ENCODE measurements around the gene TRPV6.

Gene TRPV6

DNA sequence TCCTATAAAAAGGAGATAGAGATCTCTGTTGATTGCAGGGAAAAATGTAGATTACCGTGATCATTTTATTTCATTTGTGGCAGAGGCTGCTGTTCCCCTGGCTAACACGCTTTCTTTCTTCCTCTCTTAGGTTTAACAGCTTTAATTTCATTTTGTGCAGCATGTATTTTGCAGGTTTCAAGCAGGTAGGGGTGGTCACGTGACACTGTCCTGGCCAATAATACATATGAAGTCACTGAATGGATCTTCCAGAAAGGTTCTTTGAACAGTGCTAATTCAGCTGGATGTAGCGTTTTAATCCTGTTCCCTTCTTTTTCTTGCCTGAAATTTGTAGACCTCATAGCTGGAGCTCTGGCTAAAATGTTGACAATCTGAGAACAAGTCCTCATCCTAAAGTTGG is 34.3 kb downstream of the TRPV6 start:
- H3K79me1 ChIP-seq (ENCODE audit: low read depth, low read length), result peaks cover 3% of the 10 kb centered on the region
- no peak overlapping the region for H3K4me2 ChIP-seq (ENCODE audit: insufficient read depth, low read length, poor library complexity, severe bottlenecking)
- no peak overlapping the region for H3K14ac ChIP-seq (ENCODE audit: low read length)
- no peak overlapping the region for H2AFZ ChIP-seq (ENCODE audit: low read length)
- no peak overlapping the region for H2AK5ac ChIP-seq (ENCODE audit: low read depth, low read length)
- H2BK12ac ChIP-seq (ENCODE audit: low read length), result no peak overlapping the region
- H3K4me3 ChIP-seq (ENCODE audit: low read length in 2 of 2), result no peak overlapping the region
- H3K27ac ChIP-seq (replicated peaks; ENCODE audit: low read length), result no peak overlapping the region
- no peak overlapping the region for H4K91ac ChIP-seq (ENCODE audit: low read depth, low read length, poor library complexity)
- no peak overlapping the region for H2BK15ac ChIP-seq (ENCODE audit: low read length)
- H3K27me3 ChIP-seq (ENCODE audit: control insufficient read depth in 3 of 3, insufficient read depth in 3 of 3, low read depth in 1 of 3, low read length in 3 of 3), result peaks cover 0 to 28% (median 6%) of the 10 kb centered on the region in 3 experiments
- no CpG with 5 or more reads among the region's 4 CpGs for WGBS, 2 donors (ENCODE audit: extremely low coverage in 2 of 2, insufficient read length in 2 of 2, insufficient replicate concordance in 1 of 2)
- no peak overlapping the region for H2BK120ac ChIP-seq (ENCODE audit: low read depth, low read length)
- H3K9me3 ChIP-seq (replicated peaks in 1 of 2; ENCODE audit: control insufficient read depth in 2 of 2, insufficient read depth in 1 of 2, low read depth in 1 of 2, low read length in 2 of 2), result no peaks in the 10 kb centered on the region
- H3K4me1 ChIP-seq (ENCODE audit: control insufficient read depth in 2 of 2, insufficient read depth in 1 of 2, low read depth in 1 of 2, low read length in 2 of 2), result peaks cover 0 to 6% of the 10 kb centered on the region in 2 donors
- no peak overlapping the region for H4K8ac ChIP-seq (ENCODE audit: low read depth, low read length)
- H3K4ac ChIP-seq (ENCODE audit: low read length), result no peak overlapping the region
- H3K36me3 ChIP-seq (replicated peaks in 1 of 2; ENCODE audit: control insufficient read depth in 2 of 2, insufficient read depth in 2 of 2, low read length in 2 of 2), result no peaks in the 10 kb centered on the region
- H3K23ac ChIP-seq (ENCODE audit: low read depth, low read length, poor library complexity), result no peak overlapping the region
- no peak overlapping the region for H3K9ac ChIP-seq (ENCODE audit: low read depth, low read length, poor library complexity)
- DNase-seq (ENCODE audit: low spot score), result no peak
- no peak overlapping the region for H3K18ac ChIP-seq (ENCODE audit: low read length)
- no peak overlapping the region for H2BK5ac ChIP-seq (ENCODE audit: low read length)

GRCh38 chr7:142847353-142847752 is 38.2 kb downstream of the TRPV6 start:
- Histone ChIP-seq H3K27me3 (ENCODE audit: control insufficient read depth in 3 of 3, insufficient read depth in 3 of 3, low read depth in 1 of 3, low read length in 3 of 3) (no peaks in the 10 kb centered on the region), H3K18ac (ENCODE audit: low read length) (no peak overlapping the region), H3K27ac (replicated peaks; ENCODE audit: low read length) (no peak overlapping the region), H3K4me3 (ENCODE audit: low read length in 2 of 2) (no peak overlapping the region), H4K91ac (ENCODE audit: low read depth, low read length, poor library complexity) (no peak overlapping the region), H2AFZ (ENCODE audit: low read length) (no peak overlapping the region), H3K4me2 (ENCODE audit: insufficient read depth, low read length, poor library complexity, severe bottlenecking) (no peak overlapping the region), H2AK5ac (ENCODE audit: low read depth, low read length) (no peak overlapping the region), H2BK120ac (ENCODE audit: low read depth, low read length) (no peak overlapping the region), H3K14ac (ENCODE audit: low read length) (no peak overlapping the region), H3K9me3 (replicated peaks in 1 of 2; ENCODE audit: control insufficient read depth in 2 of 2, insufficient read depth in 1 of 2, low read depth in 1 of 2, low read length in 2 of 2) (no peaks in the 10 kb centered on the region), H2BK5ac (ENCODE audit: low read length) (no peak overlapping the region), H3K79me1 (ENCODE audit: low read depth, low read length) (no peaks in the 10 kb centered on the region), H3K36me3 (replicated peaks in 1 of 2; ENCODE audit: control insufficient read depth in 2 of 2, insufficient read depth in 2 of 2, low read length in 2 of 2) (no peaks in the 10 kb centered on the region), H3K4ac (ENCODE audit: low read length) (no peak overlapping the region), H2BK15ac (ENCODE audit: low read length) (no peak overlapping the region), H3K9ac (ENCODE audit: low read depth, low read length, poor library complexity) (no peak overlapping the region), H2BK12ac (ENCODE audit: low read length) (no peak overlapping the region), H3K4me1 (ENCODE audit: control insufficient read depth in 2 of 2, insufficient read depth in 1 of 2, low read depth in 1 of 2, low read length in 2 of 2) (no peaks in the 10 kb centered on the region), H3K23ac (ENCODE audit: low read depth, low read length, poor library complexity) (no peak overlapping the region), H4K8ac (ENCODE audit: low read depth, low read length) (no peak overlapping the region)
- no CpG with 5 or more reads among the region's 2 CpGs for WGBS, 2 donors (ENCODE audit: extremely low coverage in 2 of 2, insufficient read length in 2 of 2, insufficient replicate concordance in 1 of 2)
- DNase-seq (ENCODE audit: low spot score), result no peak

DNA sequence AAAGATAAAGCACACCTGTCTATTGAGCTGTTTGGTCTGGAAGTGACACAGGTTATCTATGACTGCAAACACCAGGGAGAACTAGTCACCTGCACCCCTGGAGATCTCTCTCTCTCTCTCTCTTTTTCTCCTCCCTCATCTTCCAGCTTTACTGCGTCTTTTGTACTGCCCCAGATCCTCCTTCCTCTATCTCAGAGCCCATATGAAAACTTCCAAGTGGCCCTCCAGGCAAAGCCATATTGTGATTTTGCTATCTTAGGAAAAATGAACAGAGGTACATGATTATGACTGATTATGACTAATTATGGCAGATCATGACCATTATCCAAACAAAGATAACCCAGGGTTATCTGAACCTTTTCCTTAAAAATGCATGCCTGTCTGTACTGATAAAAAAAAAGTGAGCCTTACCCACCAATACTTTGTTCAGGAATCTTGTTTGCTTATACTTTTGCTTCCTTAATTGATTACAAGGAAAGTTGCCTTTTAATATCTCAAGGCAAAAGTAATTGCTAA is 43.2 kb downstream of the TRPV6 start:
- H2BK5ac ChIP-seq (ENCODE audit: low read length), result no peak overlapping the region
- no peaks in the 10 kb centered on the region for H3K36me3 ChIP-seq (replicated peaks in 1 of 2; ENCODE audit: control insufficient read depth in 2 of 2, insufficient read depth in 2 of 2, low read length in 2 of 2)
- H3K27me3 ChIP-seq (ENCODE audit: control insufficient read depth in 3 of 3, insufficient read depth in 3 of 3, low read depth in 1 of 3, low read length in 3 of 3), result no peaks in the 10 kb centered on the region
- no peak overlapping the region for H3K4me3 ChIP-seq (ENCODE audit: low read length in 2 of 2)
- H3K4ac ChIP-seq (ENCODE audit: low read length), result no peak overlapping the region
- no peak overlapping the region for H2AFZ ChIP-seq (ENCODE audit: low read length)
- H3K27ac ChIP-seq (replicated peaks; ENCODE audit: low read length), result no peak overlapping the region
- H3K18ac ChIP-seq (ENCODE audit: low read length), result no peak overlapping the region
- H3K4me1 ChIP-seq (ENCODE audit: control insufficient read depth in 2 of 2, insufficient read depth in 1 of 2, low read depth in 1 of 2, low read length in 2 of 2), result no peaks in the 10 kb centered on the region
- no peaks in the 10 kb centered on the region for H3K9me3 ChIP-seq (replicated peaks in 1 of 2; ENCODE audit: control insufficient read depth in 2 of 2, insufficient read depth in 1 of 2, low read depth in 1 of 2, low read length in 2 of 2)
- H3K14ac ChIP-seq (ENCODE audit: low read length), result no peak overlapping the region
- no peak overlapping the region for H4K91ac ChIP-seq (ENCODE audit: low read depth, low read length, poor library complexity)
- no CpG with 5 or more reads among the region's 1 CpG for WGBS, 2 donors (ENCODE audit: extremely low coverage in 2 of 2, insufficient read length in 2 of 2, insufficient replicate concordance in 1 of 2)
- no peak overlapping the region for H4K8ac ChIP-seq (ENCODE audit: low read depth, low read length)
- no peak overlapping the region for H2BK12ac ChIP-seq (ENCODE audit: low read length)
- H3K23ac ChIP-seq (ENCODE audit: low read depth, low read length, poor library complexity), result no peak overlapping the region
- H3K79me1 ChIP-seq (ENCODE audit: low read depth, low read length), result no peaks in the 10 kb centered on the region
- H3K4me2 ChIP-seq (ENCODE audit: insufficient read depth, low read length, poor library complexity, severe bottlenecking), result no peak overlapping the region
- H2BK120ac ChIP-seq (ENCODE audit: low read depth, low read length), result no peak overlapping the region
- H3K9ac ChIP-seq (ENCODE audit: low read depth, low read length, poor library complexity), result no peak overlapping the region
- no peak overlapping the region for H2BK15ac ChIP-seq (ENCODE audit: low read length)
- no peak overlapping the region for H2AK5ac ChIP-seq (ENCODE audit: low read depth, low read length)
- DNase-seq (ENCODE audit: low spot score), result no peak

- Histone ChIP-seq H3K79me1 (ENCODE audit: low read depth, low read length) (no peaks in the 10 kb centered on the region), H2BK5ac (ENCODE audit: low read length) (no peak overlapping the region), H4K8ac (ENCODE audit: low read depth, low read length) (no peak overlapping the region), H3K9ac (ENCODE audit: low read depth, low read length, poor library complexity) (no peak overlapping the region), H3K4me2 (ENCODE audit: insufficient read depth, low read length, poor library complexity, severe bottlenecking) (no peak overlapping the region), H2BK12ac (ENCODE audit: low read length) (no peak overlapping the region), H2AFZ (ENCODE audit: low read length) (no peak overlapping the region), H2BK15ac (ENCODE audit: low read length) (no peak overlapping the region), H2BK120ac (ENCODE audit: low read depth, low read length) (no peak overlapping the region), H3K4ac (ENCODE audit: low read length) (no peak overlapping the region), H3K23ac (ENCODE audit: low read depth, low read length, poor library complexity) (no peak overlapping the region), H3K27ac (replicated peaks; ENCODE audit: low read length) (no peak overlapping the region), H3K18ac (ENCODE audit: low read length) (no peak overlapping the region), H4K91ac (ENCODE audit: low read depth, low read length, poor library complexity) (no peak overlapping the region), H3K27me3 (ENCODE audit: control insufficient read depth in 3 of 3, insufficient read depth in 3 of 3, low read depth in 1 of 3, low read length in 3 of 3) (no peaks in the 10 kb centered on the region), H3K9me3 (replicated peaks in 1 of 2; ENCODE audit: control insufficient read depth in 2 of 2, insufficient read depth in 1 of 2, low read depth in 1 of 2, low read length in 2 of 2) (no peaks in the 10 kb centered on the region), H2AK5ac (ENCODE audit: low read depth, low read length) (no peak overlapping the region), H3K36me3 (replicated peaks in 1 of 2; ENCODE audit: control insufficient read depth in 2 of 2, insufficient read depth in 2 of 2, low read length in 2 of 2) (no peaks in the 10 kb centered on the region), H3K4me3 (ENCODE audit: low read length in 2 of 2) (no peak overlapping the region), H3K14ac (ENCODE audit: low read length) (no peak overlapping the region), H3K4me1 (ENCODE audit: control insufficient read depth in 2 of 2, insufficient read depth in 1 of 2, low read depth in 1 of 2, low read length in 2 of 2) (no peaks in the 10 kb centered on the region)
- no CpG with 5 or more reads among the region's 4 CpGs for WGBS, 2 donors (ENCODE audit: extremely low coverage in 2 of 2, insufficient read length in 2 of 2, insufficient replicate concordance in 1 of 2)
- no peak for DNase-seq (ENCODE audit: low spot score)
Measured at GRCh38 chr7:142838461-142839213, 46.9 kb downstream of the TRPV6 start.
